GM10266 (cell line): ENCODE data around the gene AGR3.

Experiments
- DNase-seq: peaks from one replicate; pipeline ENCODE4 v3.0.0; 2012; ENCODE audit errors: extremely low spot score
- CTCF ChIP-seq: IDR thresholded peaks from 2 replicates; pipeline ENCODE4 v1.5.1; 2012; ENCODE audit warnings: mild to moderate bottlenecking, low read depth; ENCODE audit not compliant: control insufficient read depth, insufficient read depth; ENCODE audit errors: missing control alignments

AGR3 gene

DNA sequence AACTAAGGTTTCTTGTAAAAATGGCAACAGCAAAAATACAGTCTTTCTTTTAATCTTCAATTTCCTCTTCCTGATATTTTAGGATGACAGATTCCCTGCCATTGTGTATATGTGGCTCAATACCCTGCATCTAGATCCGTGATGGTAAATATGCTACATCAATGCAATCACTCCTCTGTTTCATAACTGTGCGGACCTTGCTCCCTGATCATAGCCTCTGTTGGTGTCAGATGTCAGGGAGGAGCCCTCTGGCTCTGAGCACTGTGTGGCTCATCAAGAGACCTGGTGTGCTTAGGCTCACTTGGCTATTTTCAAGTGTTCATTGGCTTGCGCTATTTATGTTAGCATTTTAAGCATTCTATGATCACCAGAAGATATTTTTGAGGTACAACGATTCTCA is 33.0 kb upstream of the AGR3 start:
- DNase-seq = no peak
- no peak for TF ChIP-seq CTCF

DNA sequence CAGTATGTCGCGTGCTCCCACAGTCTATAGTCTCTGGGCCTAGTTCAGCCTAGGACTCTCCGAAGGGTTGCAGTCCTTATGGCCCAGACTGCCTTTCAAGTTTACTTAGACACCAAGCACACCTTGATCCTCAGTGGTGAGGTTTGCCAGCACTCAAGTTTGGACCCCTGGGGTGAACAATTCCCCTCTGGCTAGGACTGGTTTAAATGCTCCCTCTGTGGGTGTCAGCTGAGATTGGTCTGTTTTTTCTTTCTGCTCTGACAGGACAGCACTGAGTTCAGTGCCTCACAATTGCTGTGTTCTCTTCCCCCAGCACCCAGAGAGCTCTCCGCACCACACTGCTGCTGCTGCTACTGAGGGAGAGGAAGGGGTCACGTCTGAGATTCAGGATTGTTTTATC is 31.9 kb upstream of the AGR3 start:
- no peak for DNase-seq

GRCh38 chr7:16912540-16912939 is 30.8 kb upstream of the AGR3 start:
- DNase-seq = no peak
- TF ChIP-seq CTCF = no peak

More for the DNA sequence above, 31.9 kb upstream of the AGR3 start:
- TF ChIP-seq CTCF = no peak

DNA sequence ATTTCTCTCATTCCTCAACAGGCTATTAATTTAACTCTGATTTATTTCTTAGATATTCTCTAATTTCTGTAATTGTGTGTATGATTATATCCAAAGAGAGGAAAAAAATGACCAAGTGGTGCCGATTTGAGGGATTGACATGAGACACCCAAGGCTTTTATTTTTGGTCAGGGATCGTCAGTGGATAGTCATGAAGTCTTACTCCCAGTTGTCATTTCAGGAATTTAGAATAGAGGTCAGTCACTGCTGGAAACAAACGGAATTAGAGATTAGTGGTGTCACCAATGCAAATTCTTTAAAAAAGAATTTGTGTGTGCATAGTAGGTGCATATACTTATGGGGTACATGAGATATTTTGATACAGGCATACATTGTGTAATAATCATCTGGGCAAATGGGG is 26.8 kb upstream of the AGR3 start:
- no peak for TF ChIP-seq CTCF
- no peak for DNase-seq

- no peak for DNase-seq
Observed at GRCh38 chr7:16905300-16906044, 23.7 kb upstream of the AGR3 start.

DNA sequence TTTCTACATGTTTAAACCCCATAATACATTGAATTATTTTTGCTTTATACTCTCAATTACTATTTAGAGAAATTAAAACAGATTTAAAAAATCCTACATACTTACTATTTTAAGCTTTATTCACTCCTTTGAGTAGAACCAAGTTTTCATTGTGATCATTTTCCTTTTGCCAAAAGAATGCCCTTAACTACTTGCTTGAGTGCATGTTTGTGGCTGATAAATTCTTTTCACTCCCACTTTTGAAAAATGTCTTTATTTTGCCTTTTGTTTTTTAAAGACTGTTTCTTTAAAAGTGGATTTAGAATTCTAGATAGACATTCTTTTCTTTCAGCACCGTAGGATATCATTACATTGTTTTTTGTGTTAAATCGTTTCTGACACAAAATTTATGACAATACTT is 22.3 kb upstream of the AGR3 start:
- no peak for TF ChIP-seq CTCF
- DNase-seq = no peak

More at GRCh38 chr7:16905300-16906044, 23.7 kb upstream of the AGR3 start:
- no peak for TF ChIP-seq CTCF

- no peak for DNase-seq
- no peak for TF ChIP-seq CTCF
Observed at GRCh38 chr7:16900209-16900768, 18.5 kb upstream of the AGR3 start.
